Measurements from ENCODE around the gene UGT1A8. TPM values are rescaled to one million over a fixed set of nuclear protein-coding genes. Genes with fewer than 3 reads are reported as not detected.

Gene UGT1A8
- total and polyA plus RNA-seq, 2 donors (not counting 1 experiment from before 2014, with no cell fraction given) = not detected

GRCh38 chr2:233813236-233814055 is 196.0 kb downstream of the UGT1A8 start:
- no peak overlapping the region for H3K9ac ChIP-seq (ENCODE audit: insufficient read depth, low read length)
- TF ChIP-seq CTCF (conservative IDR thresholded peaks at IDR 0.05 in 1 of 2, IDR thresholded peaks at IDR 0.05 in 1 of 2; ENCODE audit: low read depth in 1 of 2, low read length in 2 of 2) = no peak
- no peak for TF ChIP-seq EZH2 (IDR thresholded peaks at IDR 0.05; ENCODE audit: low read length, missing control alignments)
- no peak overlapping the region for H3K27ac ChIP-seq (ENCODE audit: insufficient read depth, low read length)
- no peak for DNase-seq (ENCODE audit: low read depth in 2 of 2)
- H3K36me3 ChIP-seq (ENCODE audit: control insufficient read depth, insufficient read depth, low read length) = no peaks in the 10 kb centered on the region
- no peaks in the 10 kb centered on the region for H3K4me1 ChIP-seq (ENCODE audit: control insufficient read depth, extremely low read depth, insufficient read depth, low read length)
- no peaks in the 10 kb centered on the region for H3K27me3 ChIP-seq (ENCODE audit: control insufficient read depth, insufficient read depth, low read length)
- no peaks in the 10 kb centered on the region for H3K9me3 ChIP-seq (ENCODE audit: control insufficient read depth, insufficient read depth, low read depth, low read length)
- H2AFZ ChIP-seq (ENCODE audit: low read length) = no peak overlapping the region
- no peak overlapping the region for H3K4me2 ChIP-seq (ENCODE audit: extremely low read depth, insufficient read depth, low read length)
- no peaks in the 10 kb centered on the region for H4K20me1 ChIP-seq (ENCODE audit: control insufficient read depth, extremely low read depth, insufficient read depth, low read length)
- no peak overlapping the region for H3K4me3 ChIP-seq (replicated peaks in 1 of 4; ENCODE audit: control extremely low read depth in 1 of 4, insufficient read depth in 1 of 4, low read depth in 3 of 4, low read length in 4 of 4)
- no peaks in the 10 kb centered on the region for H3K79me2 ChIP-seq (ENCODE audit: control insufficient read depth, insufficient read depth, low read length)

- Histone ChIP-seq H2AFZ (ENCODE audit: low read length) (no peak overlapping the region), H3K9ac (ENCODE audit: insufficient read depth, low read length) (no peak overlapping the region), H3K9me3 (ENCODE audit: control insufficient read depth, insufficient read depth, low read depth, low read length) (no peaks in the 10 kb centered on the region), H4K20me1 (ENCODE audit: control insufficient read depth, extremely low read depth, insufficient read depth, low read length) (no peaks in the 10 kb centered on the region), H3K79me2 (ENCODE audit: control insufficient read depth, insufficient read depth, low read length) (no peaks in the 10 kb centered on the region), H3K4me1 (ENCODE audit: control insufficient read depth, extremely low read depth, insufficient read depth, low read length) (no peaks in the 10 kb centered on the region), H3K36me3 (ENCODE audit: control insufficient read depth, insufficient read depth, low read length) (no peaks in the 10 kb centered on the region), H3K4me2 (ENCODE audit: extremely low read depth, insufficient read depth, low read length) (no peak overlapping the region), H3K27ac (ENCODE audit: insufficient read depth, low read length) (no peak overlapping the region), H3K4me3 (replicated peaks in 1 of 4; ENCODE audit: control extremely low read depth in 1 of 4, insufficient read depth in 1 of 4, low read depth in 3 of 4, low read length in 4 of 4) (no peak overlapping the region), H3K27me3 (ENCODE audit: control insufficient read depth, insufficient read depth, low read length) (no peaks in the 10 kb centered on the region)
- TF ChIP-seq EZH2 (IDR thresholded peaks at IDR 0.05; ENCODE audit: low read length, missing control alignments) = no peak
- no peak for DNase-seq (ENCODE audit: low read depth in 2 of 2)
These were observed 196.8 kb downstream of the UGT1A8 start for GRCh38 chr2:233814056-233814835.

- Histone ChIP-seq H3K4me2 (ENCODE audit: extremely low read depth, insufficient read depth, low read length) (no peak overlapping the region), H3K27me3 (ENCODE audit: control insufficient read depth, insufficient read depth, low read length) (no peaks in the 10 kb centered on the region), H2AFZ (ENCODE audit: low read length) (no peak overlapping the region), H3K4me3 (replicated peaks in 1 of 4; ENCODE audit: control extremely low read depth in 1 of 4, insufficient read depth in 1 of 4, low read depth in 3 of 4, low read length in 4 of 4) (no peak overlapping the region), H3K27ac (ENCODE audit: insufficient read depth, low read length) (no peak overlapping the region), H3K9ac (ENCODE audit: insufficient read depth, low read length) (no peak overlapping the region), H3K4me1 (ENCODE audit: control insufficient read depth, extremely low read depth, insufficient read depth, low read length) (no peaks in the 10 kb centered on the region), H3K9me3 (ENCODE audit: control insufficient read depth, insufficient read depth, low read depth, low read length) (no peaks in the 10 kb centered on the region), H3K79me2 (ENCODE audit: control insufficient read depth, insufficient read depth, low read length) (no peaks in the 10 kb centered on the region), H3K36me3 (ENCODE audit: control insufficient read depth, insufficient read depth, low read length) (no peaks in the 10 kb centered on the region), H4K20me1 (ENCODE audit: control insufficient read depth, extremely low read depth, insufficient read depth, low read length) (no peaks in the 10 kb centered on the region)
- peak in 1 of 2 donors; percentile 38 for DNase-seq (ENCODE audit: low read depth in 2 of 2)
- no peak for TF ChIP-seq EZH2 (IDR thresholded peaks at IDR 0.05; ENCODE audit: low read length, missing control alignments)
- TF ChIP-seq CTCF (conservative IDR thresholded peaks at IDR 0.05 in 1 of 2, IDR thresholded peaks at IDR 0.05 in 1 of 2; ENCODE audit: low read depth in 1 of 2, low read length in 2 of 2) = no peak
These were observed 198.4 kb downstream of the UGT1A8 start for GRCh38 chr2:233815861-233816260.
